Erythroblast (primary cell): ENCODE results near the gene DIAPH2.

Experiments used
- DNase-seq, 2 experiments: peaks; one replicate each; lab custom pipeline; 2025; lab: John Stamatoyannopoulos, UW
- GATA1 ChIP-seq: IDR thresholded peaks from 2 replicates; pipeline ENCODE4 v1.6.1; 2011; ENCODE audit warnings: low read depth, mild to moderate bottlenecking, control low read depth, low read length, moderate library complexity
- POLR2A ChIP-seq: IDR thresholded peaks from 2 replicates; pipeline ENCODE4 v1.6.1; 2011; ENCODE audit warnings: mild to moderate bottlenecking, low read length

The DIAPH2 gene

DNA sequence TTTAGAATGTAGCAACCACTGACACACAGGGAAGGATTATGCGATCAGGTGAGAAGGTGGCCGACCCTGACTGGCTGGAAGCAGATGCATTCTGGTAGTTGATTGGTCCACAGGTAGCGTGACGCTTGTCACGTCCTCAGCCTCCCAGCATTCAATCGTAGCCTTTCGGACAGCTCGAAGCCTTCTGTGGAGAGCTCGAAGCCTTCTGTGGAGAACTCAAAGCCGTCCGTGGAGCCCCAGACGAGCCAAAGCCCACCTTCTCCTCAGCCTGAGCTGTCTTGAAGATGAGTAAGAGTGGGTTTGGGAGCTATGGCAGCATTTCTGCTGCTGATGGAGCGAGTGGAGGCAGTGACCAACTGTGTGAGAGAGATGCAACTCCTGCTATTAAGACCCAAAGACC, 199.4 kb downstream of the DIAPH2 start:
- DNase-seq: no peak
- no peak for TF ChIP-seq GATA1
- TF ChIP-seq POLR2A: no peak

GRCh38 chrX:96889726-96890125, 205.1 kb downstream of the DIAPH2 start:
- TF ChIP-seq GATA1 (no peak), POLR2A (no peak)
- no peak for DNase-seq

DNA sequence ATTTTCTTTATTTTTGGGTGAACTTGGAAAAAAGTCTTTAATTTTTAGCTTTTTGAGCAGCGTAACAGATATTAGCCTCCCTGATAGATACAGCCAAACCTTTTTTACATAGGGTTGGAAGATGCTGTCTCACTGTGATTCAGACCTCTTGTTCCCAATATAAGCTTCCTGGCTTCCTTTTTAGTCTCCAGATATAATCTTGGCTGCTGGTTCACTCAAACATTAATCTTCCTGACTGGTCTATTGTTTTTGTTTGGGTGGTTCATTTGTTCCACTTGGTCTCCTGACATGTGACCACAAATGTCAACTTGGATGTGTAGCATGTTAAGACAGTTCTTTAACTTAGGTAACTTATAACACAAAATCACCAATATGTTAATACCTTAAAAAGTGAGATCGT, 222.1 kb downstream of the DIAPH2 start:
- no peak for DNase-seq
- no peak for TF ChIP-seq POLR2A
- TF ChIP-seq GATA1: no peak

- no peak for DNase-seq
- TF ChIP-seq GATA1 (no peak), POLR2A (no peak)
These were observed 223.1 kb downstream of the DIAPH2 start for GRCh38 chrX:96907516-96908272.

- no peak for TF ChIP-seq POLR2A
- TF ChIP-seq GATA1: no peak
- no peak for DNase-seq
These were observed 224.6 kb downstream of the DIAPH2 start for GRCh38 chrX:96909291-96909690.

- DNase-seq: no peak
- TF ChIP-seq POLR2A: no peak
- no peak for TF ChIP-seq GATA1
These were observed 234.2 kb downstream of the DIAPH2 start for GRCh38 chrX:96918864-96919263.

DNA sequence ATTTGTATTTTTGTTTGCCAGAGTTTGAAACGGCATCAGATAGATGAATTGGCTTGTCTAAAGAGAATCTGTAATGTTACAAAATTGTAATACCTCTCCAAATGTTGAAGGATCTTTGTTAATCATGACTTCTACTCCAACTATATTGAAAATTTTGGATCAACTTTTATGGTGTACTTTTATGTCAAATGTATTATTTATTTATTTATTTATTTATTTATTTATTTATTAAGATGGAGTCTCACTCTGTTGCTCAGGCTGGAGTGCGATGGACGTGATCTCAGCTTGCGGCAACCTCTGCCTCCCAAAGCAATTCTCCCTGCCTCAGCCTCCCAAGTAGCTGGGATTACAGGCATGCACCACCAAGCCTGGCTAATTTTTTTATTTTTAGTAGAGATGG, 235.0 kb downstream of the DIAPH2 start:
- no peak for DNase-seq
- TF ChIP-seq GATA1 (no peak), POLR2A (no peak)

GRCh38 chrX:96924581-96924980, 239.9 kb downstream of the DIAPH2 start:
- TF ChIP-seq POLR2A: no peak
- TF ChIP-seq GATA1: no peak

GRCh38 chrX:96929036-96929435, 244.4 kb downstream of the DIAPH2 start:
- TF ChIP-seq POLR2A (no peak), GATA1 (no peak)
- no peak for DNase-seq

More at GRCh38 chrX:96924581-96924980, 239.9 kb downstream of the DIAPH2 start:
- DNase-seq: no peak

GRCh38 chrX:96957718-96958117, 273.1 kb downstream of the DIAPH2 start:
- DNase-seq: no peak
- TF ChIP-seq POLR2A: no peak
- TF ChIP-seq GATA1: no peak

DNA sequence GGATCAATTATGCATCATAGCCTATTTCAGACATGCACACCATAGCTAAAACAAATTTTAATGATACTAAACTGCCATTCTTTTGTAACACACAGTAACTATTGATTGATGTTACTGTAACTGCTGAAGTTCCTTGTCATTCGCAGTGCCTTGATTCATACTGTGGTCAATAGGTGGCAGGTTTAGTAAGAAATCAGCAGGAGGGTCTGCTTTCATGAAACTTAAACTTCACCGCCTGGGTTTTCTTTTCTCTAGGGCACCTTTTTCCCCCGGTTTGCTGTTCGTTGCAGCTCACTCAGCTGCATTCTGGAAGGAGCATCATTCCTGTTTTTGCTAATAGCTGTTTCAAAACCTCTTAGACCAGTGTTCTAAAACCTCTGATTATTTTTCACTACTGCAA, 287.2 kb downstream of the DIAPH2 start:
- TF ChIP-seq GATA1 (no peak), POLR2A (no peak)

GRCh38 chrX:96978906-96979305, 294.3 kb downstream of the DIAPH2 start:
- no peak for TF ChIP-seq POLR2A
- TF ChIP-seq GATA1: no peak

More for the DNA sequence above, 287.2 kb downstream of the DIAPH2 start:
- DNase-seq: no peak

DNA sequence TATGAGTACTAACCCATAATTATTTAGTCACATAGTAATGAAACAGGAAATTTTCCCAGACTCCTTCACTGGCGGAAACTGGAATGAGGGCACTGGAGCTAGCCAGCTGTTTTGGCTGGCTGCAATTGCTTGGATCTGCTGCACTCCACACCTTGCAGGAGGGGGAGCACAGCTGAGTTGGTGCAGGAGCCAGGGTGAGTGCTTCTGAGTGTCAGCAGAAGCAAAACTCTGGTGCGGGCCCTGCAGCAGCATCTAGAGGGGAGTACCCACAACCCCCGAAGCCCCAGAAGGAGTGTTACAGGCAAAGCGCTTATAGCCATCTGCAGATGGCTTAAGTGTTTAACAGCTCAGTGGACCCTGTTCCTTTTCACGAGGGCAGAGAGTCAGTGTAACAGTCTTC, 295.1 kb downstream of the DIAPH2 start:
- TF ChIP-seq POLR2A (no peak), GATA1 (no peak)
- no peak for DNase-seq

More at GRCh38 chrX:96978906-96979305, 294.3 kb downstream of the DIAPH2 start:
- DNase-seq: no peak

- DNase-seq: peak; percentile 21 to 63
- no peak for TF ChIP-seq GATA1
- no peak for TF ChIP-seq POLR2A
These were observed 297.5 kb downstream of the DIAPH2 start for GRCh38 chrX:96982161-96982560.

- TF ChIP-seq GATA1: no peak
- no peak for TF ChIP-seq POLR2A
- peak in 1 of 2 experiments; percentile 22 for DNase-seq
These were observed 299.9 kb downstream of the DIAPH2 start for GRCh38 chrX:96984538-96984937.
